ENCODE results near the gene NPRL2. TPM values are rescaled to one million over a fixed set of nuclear protein-coding genes. Genes with fewer than 3 reads are reported as not detected.
A peak's percentile ranks its signal among the peaks of the same experiment; 100 is the strongest.

The NPRL2 gene
- total and polyA plus RNA-seq, 2 experiments from 2014 or later = 22.3 to 27.7 TPM

GRCh38 chr3:50323614-50324199 is 26.9 kb downstream of the NPRL2 start:
- no peak overlapping the region for H3K27ac Mint-ChIP-seq
- H3K27me3 ChIP-seq (ENCODE audit: insufficient read depth) = no peaks in the 10 kb centered on the region
- no peaks in the 10 kb centered on the region for H3K9me2 ChIP-seq (ENCODE audit: insufficient read depth)
- H3K27me3 Mint-ChIP-seq (ENCODE audit: insufficient read depth, low read depth, poor library complexity) = peaks cover 16% of the 10 kb centered on the region
- H4K20me1 ChIP-seq (replicated peaks; ENCODE audit: insufficient read depth) = peaks cover 13% of the 10 kb centered on the region; the same call in 1 of the 2 replicates
- H3K79me2 ChIP-seq (replicated peaks; ENCODE audit: insufficient read depth) = peaks cover 34% of the 10 kb centered on the region
- H3F3A ChIP-seq (replicated peaks; ENCODE audit: low read depth) = peaks cover 28% of the 10 kb centered on the region; the same call in 1 of the 2 replicates
- no peak overlapping the region for H3K4me3 ChIP-seq
- peaks cover 24% of the 10 kb centered on the region for H3K4me1 ChIP-seq (ENCODE audit: insufficient read depth)
- H3K4me2 ChIP-seq = peak overlapping the region; percentile 99; the same call in 1 of the 2 replicates
- TF ChIP-seq EZH2 (IDR thresholded peaks at IDR 0.05; ENCODE audit: low read depth, unreplicated experiment) (no peak), ETS1 (IDR thresholded peaks at IDR 0.05) (no peak), CREB1 (CRISPR knock-in tag; IDR thresholded peaks at IDR 0.05; ENCODE audit: low read depth) (no peak), ZNF331 (CRISPR knock-in tag; IDR thresholded peaks at IDR 0.05; ENCODE audit: low read depth) (no peak), REST (IDR thresholded peaks at IDR 0.05; ENCODE audit: unreplicated experiment) (no peak), CTCF (conservative IDR thresholded peaks at IDR 0.05; ENCODE audit: low read depth in 2 of 2) (no peak), ZNF114 (CRISPR knock-in tag; IDR thresholded peaks at IDR 0.05) (no peak), JUNB (IDR thresholded peaks at IDR 0.05; ENCODE audit: unreplicated experiment) (no peak), EZH2phosphoT487 (IDR thresholded peaks at IDR 0.05; ENCODE audit: unreplicated experiment) (no peak), NANOG (IDR thresholded peaks at IDR 0.05; ENCODE audit: borderline replicate concordance) (no peak), STAT1 (IDR thresholded peaks at IDR 0.05; ENCODE audit: unreplicated experiment) (no peak), ZNF462 (CRISPR knock-in tag; IDR thresholded peaks at IDR 0.05) (no peak), POLR2AphosphoS5 (IDR thresholded peaks at IDR 0.05; ENCODE audit: low read depth) (no peak)
- ATAC-seq (no peak), DNase-seq (ENCODE audit: low spot score) (no peak)
- H3K27ac ChIP-seq (ENCODE audit: low read depth) = no peak overlapping the region
- peaks cover 46% of the 10 kb centered on the region for H3K4me1 Mint-ChIP-seq
- H2AFZ ChIP-seq = no peak overlapping the region
- peaks cover 32% of the 10 kb centered on the region for H3K36me3 Mint-ChIP-seq (ENCODE audit: low read depth)
- no peak overlapping the region; the same call in 1 of the 3 replicates for H3K4me3 Mint-ChIP-seq
- peaks cover 8% of the 10 kb centered on the region for H3K36me3 ChIP-seq (ENCODE audit: insufficient read depth)
- H3K9me3 Mint-ChIP-seq = no peaks in the 10 kb centered on the region
